CD4-positive, alpha-beta T cell treated with Interleukin-1 beta for 1 hour (primary cell): ENCODE data around the gene CIITA.
"Not testable (repeated sequence)": the region's sequence is repeated elsewhere in the genome, so short reads cannot be mapped to it uniquely, and the experiment has no call there.

ENCODE experiments used
- DNase-seq, 2 donors: peaks; one replicate each; pipeline ENCODE4 v3.0.0-alpha.2; 2020 to 2022

CIITA gene

DNA sequence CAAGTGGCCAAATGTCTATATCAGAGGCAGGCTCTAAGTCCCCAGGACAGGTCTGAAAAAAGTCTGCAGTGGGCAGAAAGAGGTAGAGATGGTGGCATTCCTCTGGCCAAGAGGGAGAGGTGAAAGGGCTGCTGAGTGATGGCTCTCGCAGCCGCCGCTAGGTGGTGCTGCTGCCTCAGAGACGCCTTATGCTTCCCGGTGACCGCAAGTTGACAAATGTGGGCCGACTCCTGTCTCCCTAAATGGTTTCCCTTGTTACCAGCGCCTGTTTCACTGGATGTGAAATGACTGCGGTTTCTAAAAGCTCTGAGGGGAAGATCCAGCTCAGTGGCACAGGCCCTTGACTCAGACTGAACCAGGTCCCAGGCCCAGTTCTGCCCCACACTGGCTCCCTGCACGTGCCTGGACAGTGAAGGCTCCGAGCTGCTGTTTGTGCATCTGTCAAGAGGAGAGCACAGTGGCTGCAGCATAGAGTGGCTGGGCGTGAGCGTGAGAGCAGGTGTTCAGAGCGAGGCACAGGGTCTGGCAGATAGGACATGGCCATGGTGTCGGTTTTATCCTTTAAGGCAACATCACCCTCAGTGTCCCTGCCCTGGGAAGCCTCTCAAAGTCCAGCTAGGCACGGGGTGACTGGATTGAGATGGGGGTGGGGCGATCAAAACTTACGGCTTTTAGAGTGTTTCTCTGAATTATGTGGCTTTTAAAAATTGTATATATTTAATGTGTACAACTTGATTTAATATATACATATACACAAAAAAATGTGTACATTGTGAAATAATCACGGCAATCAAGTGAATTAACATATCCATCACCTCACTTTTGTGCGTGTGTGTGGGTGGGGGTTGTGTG is 87.3 kb downstream of the CIITA start:
- DNase-seq, result peak; percentile 76 to 81

DNA sequence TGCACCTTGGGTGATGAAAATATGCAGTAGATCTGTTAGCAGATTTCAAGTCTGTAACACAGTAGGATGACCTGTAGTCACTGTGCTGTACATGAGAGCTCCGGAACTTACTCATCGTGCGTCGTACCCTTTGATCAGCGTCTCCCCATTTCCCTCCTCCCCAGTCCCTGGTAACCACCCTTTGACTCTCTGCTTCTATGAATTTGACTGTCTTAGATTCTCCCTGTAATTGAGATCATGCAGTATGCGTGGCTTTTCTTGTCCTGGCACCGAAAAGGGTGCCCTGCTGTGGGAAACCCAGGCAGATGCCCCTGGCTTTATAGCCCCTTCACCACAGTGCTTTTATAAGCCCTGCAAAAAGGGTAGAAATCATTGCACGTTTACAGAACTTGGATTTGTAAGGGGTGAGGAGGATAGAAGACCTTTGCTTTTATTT is 87.9 kb downstream of the CIITA start:
- DNase-seq, result peak; percentile 45 to 68

DNA sequence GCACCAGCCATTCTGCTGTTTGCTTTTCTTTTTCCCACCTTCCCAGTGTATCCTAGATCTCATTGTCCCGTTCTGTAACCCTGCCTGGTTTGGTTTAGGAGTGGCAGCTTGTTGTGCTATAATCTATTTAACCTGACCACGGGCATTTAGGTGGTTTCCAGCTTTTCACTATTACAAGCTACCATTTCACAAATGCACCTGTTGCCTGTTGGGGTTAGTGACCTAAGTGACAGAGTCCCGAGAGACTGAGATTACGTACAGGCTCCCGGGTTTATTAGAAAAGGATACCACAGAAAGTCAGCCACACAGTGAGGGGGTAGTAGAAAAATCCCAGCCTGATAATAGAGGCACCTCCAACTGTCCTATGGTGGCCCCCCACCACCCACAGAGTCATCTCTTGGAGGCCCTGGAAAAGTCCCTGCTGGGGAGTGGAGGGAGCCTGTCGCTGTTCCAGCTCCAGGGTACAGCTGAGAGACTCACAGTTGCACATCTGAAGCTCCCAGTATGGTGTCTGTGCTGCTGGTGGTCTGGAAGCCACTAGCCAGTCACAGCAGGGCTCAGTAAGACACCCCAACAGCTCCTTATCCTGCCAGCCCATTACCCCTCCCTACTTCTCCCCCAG is 88.5 kb downstream of the CIITA start:
- DNase-seq, result peak in 1 of 2 donors; percentile 25

DNA sequence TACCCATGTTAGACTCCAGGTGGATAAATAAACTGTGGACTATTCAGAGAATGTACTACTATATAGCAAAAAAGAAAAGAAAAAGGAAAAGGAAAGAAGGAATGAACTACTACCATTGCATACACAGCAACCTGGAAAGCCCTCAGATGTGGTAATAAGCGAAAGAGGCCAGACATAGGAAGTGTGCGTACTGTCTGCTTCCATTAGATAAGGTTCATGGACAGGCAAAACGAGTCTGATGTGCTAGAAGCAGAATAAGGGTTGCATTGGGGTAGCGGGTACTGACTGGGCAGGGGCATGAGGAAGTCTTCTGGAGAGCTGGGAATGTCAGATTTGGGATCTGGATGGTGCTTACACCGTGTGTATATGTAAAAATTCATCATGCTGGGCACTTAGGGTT is 89.1 kb downstream of the CIITA start:
- no peak for DNase-seq

DNA sequence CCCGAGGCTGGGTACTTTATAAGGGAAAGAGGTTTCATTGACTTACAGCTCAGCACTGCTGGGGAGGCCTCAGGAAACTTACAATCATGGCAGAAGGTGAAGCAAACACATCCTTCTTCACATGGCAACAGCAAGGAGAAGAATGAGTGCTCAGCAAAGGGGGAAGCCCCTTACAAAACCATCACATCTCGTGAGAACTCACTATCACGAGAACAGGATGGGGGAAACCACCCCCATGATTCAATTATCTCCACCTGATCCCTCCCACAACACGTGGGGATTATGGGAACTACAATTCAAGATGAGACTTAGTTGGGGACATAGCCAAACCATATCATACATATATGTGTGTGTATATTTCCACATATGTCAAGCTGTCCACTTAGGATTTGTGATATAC is 89.6 kb downstream of the CIITA start:
- DNase-seq, result not testable (repeated sequence)

DNA sequence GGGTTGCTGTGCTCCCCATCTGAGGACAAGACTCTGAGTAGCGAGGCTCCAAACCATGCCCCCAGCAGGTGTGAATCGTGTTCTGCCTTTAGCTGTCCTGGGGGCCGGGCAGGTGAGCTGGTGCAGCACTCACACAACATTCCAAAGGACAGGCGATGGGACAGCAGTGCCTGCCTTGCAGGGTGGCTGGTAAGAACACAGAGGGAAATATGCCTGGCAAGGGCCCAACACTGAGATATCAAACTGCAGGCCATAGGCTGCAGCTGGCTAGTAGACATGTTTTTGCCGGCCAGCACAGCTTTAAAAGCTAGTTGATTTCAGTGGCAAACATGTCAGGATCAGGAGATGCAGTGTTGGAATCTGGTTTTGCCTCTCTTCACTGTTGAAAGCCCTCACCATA is 91.0 kb downstream of the CIITA start:
- no peak for DNase-seq

DNA sequence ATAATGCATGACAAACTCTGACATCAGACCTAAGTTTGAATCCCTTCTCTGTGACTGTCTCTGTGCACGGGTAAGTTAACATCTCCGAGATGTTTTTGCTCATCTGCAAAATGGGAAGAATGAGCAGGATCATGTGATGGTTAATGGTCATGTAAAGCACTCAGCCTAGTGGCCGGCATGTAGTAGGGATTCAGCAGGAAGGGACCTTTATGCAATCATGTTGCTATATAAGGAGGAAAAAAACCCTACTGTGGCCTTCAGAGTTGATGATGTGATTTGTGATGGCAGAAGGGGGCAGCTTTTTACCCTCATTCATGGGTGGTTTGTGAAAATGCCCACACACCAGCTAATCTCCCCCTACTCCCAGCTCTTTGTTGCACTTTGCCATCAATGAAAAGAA is 91.5 kb downstream of the CIITA start:
- DNase-seq, result no peak

DNA sequence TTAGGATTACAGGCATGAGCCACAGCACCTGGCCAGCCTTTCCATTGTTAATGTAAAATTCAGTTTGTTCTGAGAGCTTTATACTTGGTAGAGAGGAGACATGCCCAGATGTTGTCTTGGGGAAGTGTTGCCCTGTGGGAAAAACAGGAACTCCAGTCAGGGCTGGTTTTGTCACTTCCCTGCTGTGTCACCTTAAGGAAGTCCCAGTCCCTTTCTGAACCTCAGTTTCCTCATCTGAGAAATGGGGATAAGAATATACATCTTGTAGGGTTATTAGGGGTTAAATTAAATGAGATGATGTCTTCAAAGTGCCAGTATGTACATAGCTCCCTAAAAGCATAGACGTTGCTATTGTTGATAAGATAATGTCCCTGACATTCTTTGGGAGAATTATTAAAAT is 92.6 kb downstream of the CIITA start:
- no peak for DNase-seq

DNA sequence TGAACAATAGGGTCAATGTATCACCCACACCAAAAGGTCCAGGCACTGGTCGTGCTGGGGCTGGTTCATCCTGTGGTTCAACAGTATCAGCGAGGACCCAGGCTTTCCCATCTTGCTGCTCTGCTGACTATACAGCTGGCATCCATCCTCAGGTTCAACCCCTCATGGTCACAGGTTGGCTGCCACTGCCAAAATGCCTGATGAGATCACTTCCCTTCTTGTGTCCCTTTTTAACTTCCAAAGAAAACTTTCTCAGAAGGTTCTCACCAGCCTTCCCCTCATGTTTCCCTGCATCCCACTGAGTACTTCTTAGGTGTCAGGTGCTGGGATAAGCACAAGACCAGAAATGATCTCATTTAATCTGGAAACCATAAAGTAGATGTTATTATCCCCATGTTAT is 93.1 kb downstream of the CIITA start:
- DNase-seq, result no peak

DNA sequence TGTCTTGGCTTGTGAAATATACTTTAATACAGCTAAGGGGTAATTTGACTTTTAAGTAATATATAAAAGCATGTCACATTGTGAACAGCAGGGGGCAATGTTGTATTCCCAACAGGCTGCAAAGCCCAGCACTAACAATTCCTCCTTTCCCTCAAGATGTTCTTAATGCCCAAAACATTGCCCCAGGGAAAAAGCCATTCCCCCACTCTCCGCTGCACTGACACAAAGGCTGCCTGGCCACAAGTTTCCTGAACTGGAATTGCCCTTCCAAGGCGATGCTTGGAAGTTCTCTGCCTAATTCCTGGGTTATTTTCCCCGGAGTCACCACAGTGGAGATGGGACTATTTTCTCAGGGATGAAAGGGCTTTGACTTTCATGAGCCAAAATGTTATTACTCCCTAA is 94.6 kb downstream of the CIITA start:
- peak; percentile 31 to 65 for DNase-seq

DNA sequence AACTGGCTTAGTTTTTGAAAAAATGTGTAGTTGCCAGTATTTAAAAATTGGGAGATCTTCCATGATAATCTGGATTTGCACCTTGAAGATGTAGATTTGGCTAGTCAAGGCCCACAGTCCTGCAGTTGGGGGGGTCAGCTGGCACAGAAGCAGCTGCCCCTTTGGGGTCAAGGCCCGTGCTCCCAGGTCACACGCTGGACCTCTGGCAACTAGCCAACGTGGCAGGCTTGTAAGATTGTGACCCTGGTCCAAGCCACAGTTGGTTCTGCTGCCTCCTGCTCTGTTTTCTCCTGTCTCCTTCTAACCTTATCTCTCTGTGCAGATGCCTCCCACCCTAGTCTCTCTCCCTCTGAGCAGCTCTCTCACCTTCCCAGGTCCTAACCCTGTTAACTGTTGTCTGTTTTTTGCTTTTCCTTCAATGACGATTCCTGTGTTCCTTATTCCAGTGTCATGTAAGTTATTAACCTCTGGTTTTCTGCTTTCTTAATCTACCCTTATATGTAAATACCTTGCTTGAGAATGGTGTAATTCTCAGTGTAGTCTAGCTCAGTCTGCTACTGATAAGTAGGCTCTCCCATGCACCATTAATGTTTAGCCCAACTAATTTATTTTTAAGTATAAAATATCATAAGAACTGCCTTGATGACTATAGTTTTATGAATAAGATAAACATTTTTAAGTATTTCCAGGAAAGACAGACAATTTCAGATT is 95.3 kb downstream of the CIITA start:
- DNase-seq, result no peak

DNA sequence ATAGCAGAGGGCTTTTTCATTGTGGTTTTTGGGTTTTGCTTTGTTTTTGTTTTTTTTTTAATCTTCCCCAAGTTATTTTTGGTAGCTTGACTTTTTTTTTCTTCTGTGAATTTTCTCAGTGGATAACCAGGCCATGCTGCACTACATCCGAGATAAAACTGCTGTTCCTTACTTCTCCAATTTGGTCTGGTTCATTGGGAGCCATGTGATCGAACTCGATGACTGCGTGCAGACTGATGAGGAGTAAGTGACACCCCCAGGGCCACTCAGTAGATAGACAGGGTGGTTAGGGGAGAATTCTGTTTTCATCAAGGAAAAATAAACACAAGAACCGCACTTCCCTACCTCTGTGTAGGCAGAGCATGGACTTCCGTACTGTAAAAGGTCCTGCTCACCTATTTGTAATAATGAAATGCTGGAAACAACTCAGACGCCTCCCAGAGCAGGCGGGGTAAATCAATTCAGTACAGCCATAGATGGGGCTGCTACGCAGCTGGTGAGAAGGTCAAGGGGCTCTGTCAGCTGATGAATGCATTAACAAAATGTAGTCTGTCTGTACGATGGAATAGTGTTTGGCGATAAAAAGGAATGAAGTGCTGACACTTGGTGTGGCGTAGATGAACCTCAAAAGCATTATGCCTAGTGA is 95.9 kb downstream of the CIITA start:
- DNase-seq, result no peak

DNA sequence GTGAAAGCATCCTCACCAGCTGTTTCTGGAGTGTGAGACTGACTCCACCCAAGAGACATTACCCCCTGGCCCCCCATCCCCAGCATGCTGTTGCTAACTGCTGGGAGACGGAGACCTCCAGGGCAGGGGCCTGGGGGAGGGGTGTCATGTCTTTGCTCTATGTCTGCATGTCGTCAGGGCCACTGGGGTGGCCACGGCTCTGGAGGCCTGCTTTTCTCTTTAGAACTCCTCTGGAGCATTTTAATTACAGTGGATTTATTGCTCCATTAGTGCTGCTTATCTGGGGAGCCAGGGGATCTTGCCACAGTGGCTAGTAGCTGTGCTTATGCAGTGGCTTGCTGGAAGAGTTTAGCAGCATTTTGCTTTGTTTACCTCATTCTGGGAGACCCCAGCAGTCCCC is 99.6 kb downstream of the CIITA start:
- no peak for DNase-seq

DNA sequence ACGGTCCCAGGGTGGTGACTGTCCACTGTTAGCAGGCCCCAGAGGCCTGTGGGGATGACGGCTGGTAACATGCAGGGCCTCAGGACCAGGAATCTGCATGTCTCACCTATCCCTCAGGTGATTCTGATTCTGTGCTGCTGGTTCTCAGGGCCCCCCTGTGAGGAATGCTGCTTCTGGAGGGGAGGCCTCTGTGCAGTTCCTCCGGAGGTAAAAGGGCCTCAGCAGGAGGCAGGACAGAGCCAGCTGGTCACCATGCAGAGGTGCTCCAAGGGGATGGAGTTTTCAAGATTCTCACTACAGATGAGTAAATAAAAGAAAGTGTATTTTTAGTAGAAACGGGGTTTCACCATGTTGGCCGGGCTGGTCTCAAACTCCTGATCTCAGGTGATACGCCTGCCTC is 101.1 kb downstream of the CIITA start:
- no peak for DNase-seq

DNA sequence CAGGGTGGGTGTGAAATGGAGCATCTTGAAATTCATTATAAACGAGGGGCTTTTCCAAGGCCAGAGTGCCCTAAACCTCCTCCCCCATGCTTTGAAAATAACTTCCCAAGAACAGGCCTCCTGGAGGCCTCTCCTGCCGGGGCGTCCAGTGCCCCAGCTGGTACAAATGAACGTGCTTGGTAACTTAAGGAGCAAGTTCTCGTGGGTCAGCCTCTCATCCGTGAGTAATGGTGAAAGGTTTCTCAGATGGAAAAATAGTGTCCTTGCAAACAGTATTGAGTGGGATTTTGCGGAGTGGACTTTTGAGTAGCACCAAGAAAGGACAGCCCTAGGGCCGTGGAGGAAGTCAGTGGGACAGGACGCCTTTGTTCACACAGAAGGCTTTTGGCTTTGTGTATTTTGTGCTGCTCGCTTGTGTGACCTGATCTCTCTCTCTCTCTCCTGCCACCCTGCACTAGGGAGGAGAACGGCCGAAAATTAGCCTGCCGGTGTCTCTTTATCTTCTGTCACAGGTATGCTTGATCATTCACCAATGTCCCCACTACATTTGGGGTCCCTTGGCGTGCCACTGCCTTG is 102.0 kb downstream of the CIITA start:
- no peak for DNase-seq

DNA sequence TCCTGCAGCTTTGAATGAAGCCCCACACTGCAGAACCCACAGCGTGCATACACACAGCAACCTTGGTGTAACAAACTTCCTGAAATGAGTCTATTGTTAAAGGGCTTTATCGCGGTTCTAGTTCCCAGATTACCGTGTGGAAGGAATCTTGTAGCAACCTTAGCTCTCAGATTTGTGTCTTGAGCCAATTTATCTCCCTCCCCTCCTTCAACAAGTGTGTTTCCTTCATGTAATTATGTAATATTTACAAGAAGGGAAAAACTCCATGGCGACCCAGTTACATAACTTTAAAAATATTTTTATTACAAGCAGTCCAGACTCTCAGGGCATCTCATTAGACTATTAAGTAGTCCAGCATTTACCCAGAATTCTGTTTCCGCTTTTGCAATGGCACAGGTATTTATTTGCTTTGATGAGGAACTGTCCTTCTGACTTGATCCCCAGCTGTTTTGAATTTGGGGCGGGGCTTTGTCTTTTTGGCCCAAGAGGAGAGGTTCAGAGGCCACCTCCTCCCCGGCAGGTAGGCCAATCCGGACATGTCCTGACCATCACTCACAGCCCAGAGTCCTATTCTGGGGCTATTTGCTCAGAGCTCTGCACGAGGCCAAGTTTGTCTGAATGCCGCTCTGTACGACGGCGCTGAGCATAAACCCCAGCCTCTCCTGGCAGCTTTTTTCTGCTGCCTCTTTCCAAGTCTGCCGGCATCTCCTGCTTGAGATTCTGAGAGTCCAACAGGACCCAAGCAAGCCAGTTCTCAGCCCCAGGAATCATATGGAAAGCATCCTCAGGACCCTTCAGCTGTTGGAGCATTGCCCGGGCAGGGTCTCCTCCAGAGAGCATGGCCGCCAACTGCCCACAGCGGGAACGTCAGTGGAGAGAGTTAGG is 103.0 kb downstream of the CIITA start:
- DNase-seq, result no peak

DNA sequence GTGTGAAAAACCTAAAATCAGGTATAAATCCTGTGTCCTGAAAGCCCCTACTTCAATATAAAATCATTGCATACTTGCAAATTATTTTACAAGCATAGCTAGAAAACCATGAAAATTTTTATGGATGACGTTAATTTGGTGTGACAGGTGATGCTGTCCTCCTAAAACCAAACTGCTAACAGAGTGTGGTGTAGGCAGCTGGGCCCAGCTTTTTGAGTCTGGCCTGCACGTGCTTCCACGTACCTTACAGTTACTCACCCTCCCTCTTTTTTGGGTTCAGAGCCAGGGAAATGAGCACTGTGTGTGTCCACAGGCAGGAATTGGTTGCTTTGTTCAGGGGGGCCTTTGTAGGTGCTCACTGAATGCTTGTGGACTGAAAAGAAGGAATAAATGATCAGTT is 103.8 kb downstream of the CIITA start:
- DNase-seq, result no peak

DNA sequence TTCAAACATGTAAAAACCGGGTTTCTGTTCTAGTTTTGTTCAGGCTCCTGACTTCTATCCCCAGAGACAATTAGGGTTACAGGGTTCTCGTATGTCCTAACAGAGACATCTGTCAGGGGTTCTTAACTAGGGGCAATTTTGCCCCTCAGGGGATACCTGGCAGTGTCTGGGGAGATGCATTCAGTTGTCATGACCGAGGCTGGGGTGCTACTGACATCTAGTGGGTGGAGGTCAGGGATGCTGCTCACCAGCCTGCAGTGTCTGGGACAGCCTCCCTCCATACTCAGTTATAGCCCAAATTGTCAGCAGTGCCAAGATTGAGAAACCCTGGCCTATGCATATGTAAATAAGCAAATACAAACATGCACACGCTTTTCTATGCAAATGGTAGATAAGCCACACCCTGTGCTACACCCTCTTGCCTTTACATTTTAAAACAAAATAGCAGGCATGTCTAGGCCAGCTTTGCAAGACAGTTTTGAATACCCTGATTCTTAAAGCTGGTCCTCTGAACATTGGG is 104.8 kb downstream of the CIITA start:
- DNase-seq, result peak; percentile 31 to 37

DNA sequence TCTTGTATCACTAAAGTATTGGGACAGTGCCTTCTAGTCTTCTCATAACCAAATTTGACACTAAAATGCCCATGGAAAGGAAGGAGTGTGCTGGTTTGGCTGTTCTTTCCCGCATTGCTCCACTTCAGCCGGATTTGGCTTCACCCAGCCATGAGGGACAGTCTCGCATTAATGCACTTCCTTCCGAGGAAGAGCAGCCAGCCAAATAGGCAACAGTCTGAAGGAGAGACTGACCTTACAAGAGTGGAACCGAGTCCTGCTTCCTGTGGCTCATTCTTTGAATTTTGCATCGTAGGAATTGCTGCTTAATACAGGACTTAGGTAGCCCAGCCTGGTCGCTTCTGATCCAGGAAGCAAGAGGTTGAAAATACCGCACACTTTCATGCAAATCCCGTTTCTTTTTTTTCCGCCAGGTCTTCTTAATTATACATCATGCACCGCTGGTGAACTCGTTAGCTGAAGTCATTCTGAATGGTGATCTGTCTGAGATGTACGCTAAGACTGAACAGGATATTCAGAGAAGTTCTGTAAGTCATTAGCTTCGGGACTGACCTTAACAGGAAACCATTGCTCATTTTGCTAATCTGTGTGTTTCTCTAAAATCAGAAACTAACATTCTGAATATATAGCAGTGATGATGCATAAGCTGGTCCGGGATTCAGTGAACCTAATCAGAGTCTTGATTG is 105.6 kb downstream of the CIITA start:
- DNase-seq, result no peak

DNA sequence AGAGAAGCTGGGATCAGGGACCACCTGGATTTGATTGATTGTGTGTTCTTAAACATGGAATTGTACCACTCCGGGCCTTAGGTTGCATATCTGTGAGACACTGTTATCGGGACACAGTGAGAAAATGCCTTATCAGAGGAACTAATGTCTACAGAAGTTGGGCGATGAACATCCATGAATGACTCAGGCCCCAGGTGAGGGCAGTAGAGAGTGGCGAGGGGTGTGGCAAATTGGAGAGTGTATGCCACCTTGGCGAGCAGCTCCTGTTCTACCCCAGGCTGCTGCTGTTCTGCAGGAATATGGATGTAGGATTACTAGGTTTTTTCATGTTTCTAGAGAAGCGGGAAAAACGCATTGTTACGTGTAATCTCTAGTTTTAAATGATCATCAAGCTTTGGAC is 106.2 kb downstream of the CIITA start:
- DNase-seq, result peak in 1 of 2 donors; percentile 24

DNA sequence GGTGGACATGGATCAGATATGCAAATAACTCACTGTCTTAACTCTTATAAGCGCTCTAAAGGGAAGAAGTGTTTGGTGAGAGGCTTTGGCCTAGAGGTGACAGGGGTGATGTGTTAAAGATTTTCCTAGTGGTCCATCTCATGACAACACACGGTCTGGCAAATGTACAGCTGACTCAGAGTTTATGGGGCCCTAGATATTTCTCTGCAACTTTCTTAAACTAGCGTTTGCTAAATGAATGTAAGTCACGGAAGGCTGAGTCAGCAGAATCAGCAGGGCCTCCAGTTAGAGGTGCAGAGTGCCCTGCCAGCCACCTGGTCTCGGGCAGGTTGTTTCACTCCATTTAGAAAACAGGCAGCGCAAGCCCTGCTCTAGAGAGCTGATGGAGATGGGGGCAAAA is 107.5 kb downstream of the CIITA start:
- no peak for DNase-seq
